ENCODE data around the gene POC1B. TPM values are rescaled to one million over a fixed set of nuclear protein-coding genes. Genes with fewer than 3 reads are reported as not detected.

POC1B gene
- total RNA-seq, 2 donors from 2014 or later: 31.4 to 32.0 TPM

DNA sequence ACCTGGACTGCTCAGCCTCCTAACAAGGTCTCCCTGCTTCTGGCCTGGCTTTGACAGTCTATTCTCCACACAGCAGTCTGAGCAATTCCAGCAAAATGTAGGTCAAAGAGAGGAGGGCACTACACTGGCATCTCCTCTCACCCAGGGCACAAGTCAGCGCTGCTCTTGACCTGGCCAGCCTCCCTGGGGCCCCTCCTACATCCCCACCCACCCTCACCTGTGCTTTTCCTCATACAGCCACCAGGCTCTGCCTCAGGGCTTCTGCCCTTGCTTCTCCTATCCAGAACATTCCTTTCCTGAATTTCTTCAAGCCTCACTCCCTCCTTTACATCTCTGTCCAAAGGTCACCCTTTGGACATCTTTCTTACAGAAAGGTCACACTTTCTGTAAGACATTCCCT lies 34.9 kb downstream of the POC1B start:
- peak; percentile 56 for DNase-seq
- H3K36me3 ChIP-seq: no peaks in the 10 kb centered on the region
- intact Hi-C loops (cut with DNase I): no loop called here
- no peak overlapping the region for H3K27ac ChIP-seq
- no peak overlapping the region for H3K4me3 ChIP-seq
- H3K27me3 ChIP-seq: no peaks in the 10 kb centered on the region
- no peaks in the 10 kb centered on the region for H3K9me3 ChIP-seq
- peaks cover 11% of the 10 kb centered on the region for H3K4me1 ChIP-seq
- TF ChIP-seq, protein P1, sequence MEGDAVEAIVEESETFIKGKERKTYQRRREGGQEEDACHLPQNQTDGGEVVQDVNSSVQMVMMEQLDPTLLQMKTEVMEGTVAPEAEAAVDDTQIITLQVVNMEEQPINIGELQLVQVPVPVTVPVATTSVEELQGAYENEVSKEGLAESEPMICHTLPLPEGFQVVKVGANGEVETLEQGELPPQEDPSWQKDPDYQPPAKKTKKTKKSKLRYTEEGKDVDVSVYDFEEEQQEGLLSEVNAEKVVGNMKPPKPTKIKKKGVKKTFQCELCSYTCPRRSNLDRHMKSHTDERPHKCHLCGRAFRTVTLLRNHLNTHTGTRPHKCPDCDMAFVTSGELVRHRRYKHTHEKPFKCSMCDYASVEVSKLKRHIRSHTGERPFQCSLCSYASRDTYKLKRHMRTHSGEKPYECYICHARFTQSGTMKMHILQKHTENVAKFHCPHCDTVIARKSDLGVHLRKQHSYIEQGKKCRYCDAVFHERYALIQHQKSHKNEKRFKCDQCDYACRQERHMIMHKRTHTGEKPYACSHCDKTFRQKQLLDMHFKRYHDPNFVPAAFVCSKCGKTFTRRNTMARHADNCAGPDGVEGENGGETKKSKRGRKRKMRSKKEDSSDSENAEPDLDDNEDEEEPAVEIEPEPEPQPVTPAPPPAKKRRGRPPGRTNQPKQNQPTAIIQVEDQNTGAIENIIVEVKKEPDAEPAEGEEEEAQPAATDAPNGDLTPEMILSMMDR (IDR thresholded peaks at IDR 0.05): no peak
- H3K9ac ChIP-seq (ENCODE audit: low read depth in 2 of 2, low read length in 2 of 2): no peak overlapping the region

DNA sequence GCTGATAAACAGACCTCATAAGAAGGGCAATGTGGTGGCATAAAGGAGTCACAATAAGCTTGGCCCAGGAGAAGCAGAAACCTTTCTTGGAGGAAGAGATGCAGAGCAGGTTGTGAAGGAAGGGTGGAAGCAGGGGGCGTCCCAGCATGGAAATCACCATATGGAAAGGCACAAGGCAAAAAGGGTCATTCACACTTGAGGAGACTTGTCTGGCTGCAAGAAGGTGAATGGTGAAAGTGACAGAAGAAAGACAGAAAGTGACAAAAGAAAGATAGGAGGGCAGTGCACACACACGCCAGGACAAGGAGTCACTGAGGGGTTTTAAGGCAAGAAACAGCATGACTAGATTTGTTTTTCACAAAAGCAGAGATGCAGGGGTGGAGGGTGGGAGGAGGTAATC lies 39.6 kb downstream of the POC1B start:
- H3K9me3 ChIP-seq: no peaks in the 10 kb centered on the region
- H3K4me1 ChIP-seq: no peaks in the 10 kb centered on the region
- H3K27me3 ChIP-seq: no peaks in the 10 kb centered on the region
- H3K9ac ChIP-seq (ENCODE audit: low read depth in 2 of 2, low read length in 2 of 2): no peak overlapping the region
- no peaks in the 10 kb centered on the region for H3K36me3 ChIP-seq
- H3K27ac ChIP-seq: no peak overlapping the region
- intact Hi-C loops (cut with DNase I): no loop called here
- no peak overlapping the region for H3K4me3 ChIP-seq
- TF ChIP-seq, protein P1 (IDR thresholded peaks at IDR 0.05): no peak
- no peak for DNase-seq

DNA sequence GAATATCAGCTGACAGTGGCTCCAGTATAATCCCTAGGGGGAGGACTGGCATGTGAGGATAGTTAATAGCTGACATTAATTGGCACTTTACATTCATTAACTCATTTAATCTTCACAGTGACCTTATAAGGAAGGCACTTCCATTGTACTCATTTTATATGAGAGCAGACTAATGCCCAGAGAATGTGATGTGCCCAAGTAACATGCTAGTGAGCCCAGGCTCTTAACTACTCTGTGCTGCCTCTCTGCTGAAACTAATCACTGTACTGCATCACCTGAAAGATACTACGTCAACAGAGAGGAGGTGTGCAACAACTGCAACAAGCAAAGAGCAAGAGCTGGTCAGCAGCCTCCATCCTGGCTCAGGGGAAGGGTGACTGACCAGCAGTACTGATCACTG lies 41.4 kb downstream of the POC1B start:
- no peaks in the 10 kb centered on the region for H3K36me3 ChIP-seq
- no peak overlapping the region for H3K4me3 ChIP-seq
- DNase-seq: no peak
- TF ChIP-seq, protein P1 (IDR thresholded peaks at IDR 0.05): no peak
- H3K4me1 ChIP-seq: no peaks in the 10 kb centered on the region
- H3K27me3 ChIP-seq: no peaks in the 10 kb centered on the region
- H3K27ac ChIP-seq: no peak overlapping the region
- no peaks in the 10 kb centered on the region for H3K9me3 ChIP-seq
- intact Hi-C loops (cut with DNase I): no loop called here
- H3K9ac ChIP-seq (ENCODE audit: low read depth in 2 of 2, low read length in 2 of 2): no peak overlapping the region

DNA sequence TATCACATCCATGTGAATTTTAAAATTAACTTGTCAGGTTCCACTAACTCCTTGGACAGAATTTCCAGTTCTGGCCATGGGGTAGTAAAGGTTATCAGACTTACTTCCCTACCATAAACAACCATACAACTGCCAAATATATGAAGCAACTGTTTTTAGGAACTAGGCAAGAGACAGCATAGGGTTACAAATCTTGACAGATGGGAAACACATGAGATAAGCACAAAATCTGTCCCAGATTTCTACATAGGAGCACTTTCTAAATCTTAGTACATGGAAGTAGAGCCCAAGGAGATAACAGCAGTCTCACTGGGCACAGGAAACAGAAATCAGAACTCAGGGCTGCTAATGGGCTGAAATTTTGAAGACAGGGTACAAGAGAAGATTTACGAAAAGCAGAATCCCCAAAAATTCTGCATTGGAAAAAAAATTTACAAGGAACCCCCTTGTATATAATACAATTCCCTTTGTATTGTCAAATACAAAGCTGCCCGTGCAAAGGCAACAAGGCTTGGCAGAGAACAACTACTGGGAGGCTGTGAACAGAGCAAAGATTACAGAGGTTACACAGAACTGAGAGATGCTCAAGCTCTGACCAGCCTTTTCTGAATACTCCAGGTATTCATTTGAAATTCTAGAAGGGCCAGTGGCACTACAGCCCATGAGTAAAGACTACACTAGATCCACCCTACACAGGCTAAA lies 44.5 kb downstream of the POC1B start:
- no peak overlapping the region for H3K9ac ChIP-seq (ENCODE audit: low read depth in 2 of 2, low read length in 2 of 2)
- no peak overlapping the region for H3K27ac ChIP-seq
- DNase-seq: no peak
- H3K27me3 ChIP-seq: no peaks in the 10 kb centered on the region
- no peaks in the 10 kb centered on the region for H3K36me3 ChIP-seq
- intact Hi-C loops (cut with DNase I): no loop called here
- no peaks in the 10 kb centered on the region for H3K9me3 ChIP-seq
- H3K4me1 ChIP-seq: no peaks in the 10 kb centered on the region
- TF ChIP-seq, protein P1 (IDR thresholded peaks at IDR 0.05): no peak
- H3K4me3 ChIP-seq: no peak overlapping the region

DNA sequence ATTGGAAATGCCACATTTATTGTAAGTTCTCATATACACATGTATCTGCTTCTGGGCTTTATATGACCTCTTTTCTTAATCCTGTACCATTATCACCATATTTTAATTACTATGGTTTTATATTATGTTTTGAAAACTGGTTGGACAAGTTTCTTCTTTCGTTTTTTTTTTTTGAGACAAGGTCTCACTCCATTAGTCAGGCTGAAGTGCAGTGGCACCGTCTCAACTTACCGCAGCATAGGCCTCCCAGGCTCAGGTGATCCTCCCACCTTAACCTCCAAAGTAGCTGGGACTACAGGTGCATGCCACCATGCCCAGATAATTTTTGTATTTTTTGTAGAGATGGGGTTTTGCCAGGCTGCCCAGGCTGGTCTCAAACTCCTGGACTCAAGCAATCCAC lies 45.9 kb downstream of the POC1B start:
- H3K4me1 ChIP-seq: no peaks in the 10 kb centered on the region
- H3K4me3 ChIP-seq: no peak overlapping the region
- intact Hi-C loops (cut with DNase I): no loop called here
- no peak overlapping the region for H3K9ac ChIP-seq (ENCODE audit: low read depth in 2 of 2, low read length in 2 of 2)
- no peak overlapping the region for H3K27ac ChIP-seq
- no peaks in the 10 kb centered on the region for H3K36me3 ChIP-seq
- DNase-seq: no peak
- TF ChIP-seq, protein P1 (IDR thresholded peaks at IDR 0.05): no peak
- no peaks in the 10 kb centered on the region for H3K9me3 ChIP-seq
- H3K27me3 ChIP-seq: no peaks in the 10 kb centered on the region
